HG03097 (cell line): Measurements from ENCODE around the gene FTSJ3.

Experiments used
- ATAC-seq: cut with Tn5 transposase; IDR thresholded peaks from one replicate; pipeline ENCODE4 v1.9.1; 2021; ENCODE audit not compliant: unreplicated experiment, low FRiP score

Gene FTSJ3

DNA sequence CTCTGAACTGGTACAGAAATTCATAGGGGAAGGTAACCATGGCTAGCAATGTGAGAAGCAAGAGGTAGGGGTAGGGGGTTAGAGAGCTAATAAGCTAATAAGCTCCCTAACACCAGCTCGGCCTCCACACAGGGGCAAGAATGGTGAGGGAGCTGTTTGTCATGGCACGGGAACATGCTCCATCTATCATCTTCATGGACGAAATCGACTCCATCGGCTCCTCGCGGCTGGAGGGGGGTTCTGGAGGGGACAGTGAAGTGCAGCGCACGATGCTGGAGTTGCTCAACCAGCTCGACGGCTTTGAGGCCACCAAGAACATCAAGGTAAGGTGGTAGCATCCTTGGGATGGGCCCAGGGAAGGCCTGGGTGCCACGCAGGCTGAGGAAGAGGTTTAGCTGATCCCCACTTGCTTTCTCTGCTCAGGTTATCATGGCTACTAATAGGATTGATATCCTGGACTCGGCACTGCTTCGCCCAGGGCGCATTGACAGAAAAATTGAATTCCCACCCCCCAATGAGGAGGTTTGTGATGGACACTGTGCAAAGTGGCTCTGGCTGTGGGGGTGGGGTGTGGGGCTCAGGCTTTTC lies 3.5 kb upstream of the FTSJ3 start:
- no peak for ATAC-seq

DNA sequence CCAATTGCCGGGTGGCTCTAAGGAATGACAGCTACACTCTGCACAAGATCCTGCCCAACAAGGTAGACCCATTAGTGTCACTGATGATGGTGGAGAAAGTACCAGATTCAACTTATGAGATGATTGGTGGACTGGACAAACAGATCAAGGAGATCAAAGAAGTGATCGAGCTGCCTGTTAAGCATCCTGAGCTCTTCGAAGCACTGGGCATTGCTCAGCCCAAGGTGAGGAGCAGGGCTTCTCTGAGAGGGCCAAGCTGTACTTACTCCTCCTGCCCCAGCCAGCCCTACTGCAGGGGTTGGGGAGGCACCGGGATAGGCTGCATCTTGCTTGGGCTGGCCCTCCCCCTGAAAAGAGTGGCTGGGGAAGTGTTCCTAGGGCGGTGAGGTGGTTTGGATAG lies 2.8 kb upstream of the FTSJ3 start:
- no peak for ATAC-seq

DNA sequence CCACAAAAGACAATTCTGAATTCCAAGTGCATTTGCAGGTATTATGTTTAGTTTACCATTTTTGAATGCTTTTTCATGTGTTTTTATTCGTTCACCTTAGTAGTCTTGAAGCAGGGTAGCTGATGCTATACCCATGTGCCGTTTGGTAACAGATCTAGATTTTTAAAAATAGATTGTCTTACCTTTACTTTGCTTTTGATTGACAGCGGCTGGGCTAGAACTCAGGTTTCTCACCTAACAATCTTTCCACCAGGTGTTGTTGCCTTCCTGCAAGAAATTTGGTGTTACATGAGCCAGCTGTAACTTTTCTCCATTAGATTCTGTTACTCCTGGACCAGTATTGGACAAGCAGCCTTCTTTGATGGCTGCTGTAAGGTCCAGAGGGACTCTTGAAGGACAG lies 1.5 kb upstream of the FTSJ3 start:
- no peak for ATAC-seq

DNA sequence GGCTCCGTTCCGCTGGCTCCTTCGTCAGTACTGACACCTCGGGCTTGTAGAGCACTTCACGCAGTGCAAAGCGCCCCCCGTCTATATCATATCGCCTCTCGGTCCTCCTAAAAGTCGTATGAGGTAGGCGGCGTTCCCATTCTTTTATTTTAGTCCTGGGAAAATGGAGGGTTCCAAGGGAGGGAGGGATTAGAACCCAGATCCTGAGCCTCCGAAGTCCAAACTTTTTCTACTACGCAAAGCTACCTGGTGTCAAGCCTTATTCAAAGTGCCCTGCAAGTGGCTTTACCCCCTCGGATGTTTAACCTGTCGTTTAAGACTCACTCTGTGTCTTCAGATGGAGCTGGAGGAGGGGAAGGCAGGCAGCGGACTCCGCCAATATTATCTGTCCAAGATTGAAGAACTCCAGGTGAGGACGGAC lies 348 bp upstream of the FTSJ3 start:
- no peak for ATAC-seq

DNA sequence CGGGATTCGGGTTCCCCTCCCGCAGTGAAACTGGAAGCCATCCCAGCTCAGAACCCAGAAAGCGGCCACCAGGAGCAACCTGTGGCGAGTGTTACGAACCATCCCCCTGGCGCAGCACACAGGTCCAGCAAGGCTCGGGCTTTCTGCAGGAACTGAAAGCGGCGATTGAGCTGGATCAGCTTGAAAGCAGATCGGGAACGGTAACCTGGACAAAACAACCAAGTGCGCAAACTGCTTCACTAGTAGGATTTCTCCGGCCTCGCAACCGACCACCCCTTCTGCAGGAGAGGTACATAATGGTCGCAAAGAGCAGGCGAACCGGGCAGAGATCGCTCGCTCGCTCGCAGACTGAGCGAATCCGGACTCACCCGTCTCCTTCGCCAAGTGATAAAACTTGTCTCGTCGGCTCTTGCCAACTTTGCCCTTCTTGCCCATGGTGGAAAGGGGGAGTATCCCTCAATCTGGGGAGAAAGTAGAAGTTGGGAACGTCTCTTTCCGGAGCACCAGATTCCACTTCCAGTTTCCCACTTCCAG lies 928 bp downstream of the FTSJ3 start:
- ATAC-seq, result peak; percentile 2

DNA sequence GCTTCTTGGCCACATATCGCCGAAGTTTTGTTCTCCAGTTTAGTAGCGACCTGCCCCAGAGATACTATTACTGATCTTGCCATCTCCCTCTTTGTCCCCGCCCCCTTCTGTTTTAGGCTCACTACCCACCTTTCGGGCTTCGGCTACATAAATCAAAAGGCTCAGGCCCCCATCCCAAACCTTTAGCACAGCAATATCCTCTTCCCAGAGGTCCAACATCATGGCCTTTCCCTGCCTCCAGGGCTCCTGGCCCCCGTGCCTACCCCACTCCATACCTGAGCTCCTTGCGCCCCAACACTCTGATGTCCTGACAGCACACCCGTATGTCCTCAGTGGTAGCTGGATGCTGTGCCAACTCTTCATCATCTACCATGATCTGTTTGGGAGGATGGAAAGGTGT lies 3.1 kb downstream of the FTSJ3 start:
- no peak for ATAC-seq

DNA sequence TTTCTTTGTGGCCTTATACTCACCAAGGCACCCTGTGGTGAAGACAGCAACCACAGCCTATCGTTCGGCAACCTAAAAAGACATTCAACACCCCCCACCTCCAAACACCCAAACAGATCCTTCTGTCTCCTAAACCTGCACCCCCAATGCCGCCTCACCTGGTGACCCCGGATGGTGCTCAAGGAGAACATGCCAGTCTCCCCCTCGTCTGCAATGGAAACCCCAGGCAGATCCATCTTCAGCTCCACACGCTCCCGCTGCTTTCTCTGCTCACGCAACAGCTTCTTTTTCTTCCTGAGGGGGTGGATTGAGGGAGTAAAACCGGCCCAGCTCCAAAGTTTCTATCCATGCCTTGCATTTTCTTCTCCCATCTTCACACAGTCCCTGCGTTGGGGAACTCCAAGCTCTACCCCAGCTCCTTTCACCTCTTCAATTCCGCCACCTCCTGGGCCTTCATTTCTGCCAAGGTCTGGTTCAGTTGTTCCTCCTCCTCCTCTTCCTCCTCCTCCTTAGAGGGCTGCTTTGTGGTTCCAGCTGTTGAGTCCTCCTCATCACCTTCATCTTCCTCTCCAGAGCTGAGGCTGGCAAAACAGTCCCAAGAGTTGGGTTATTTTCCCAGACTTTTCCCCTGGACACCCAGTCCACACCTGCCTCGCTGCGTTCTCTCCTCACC lies 3.7 kb downstream of the FTSJ3 start:
- ATAC-seq, result no peak

DNA sequence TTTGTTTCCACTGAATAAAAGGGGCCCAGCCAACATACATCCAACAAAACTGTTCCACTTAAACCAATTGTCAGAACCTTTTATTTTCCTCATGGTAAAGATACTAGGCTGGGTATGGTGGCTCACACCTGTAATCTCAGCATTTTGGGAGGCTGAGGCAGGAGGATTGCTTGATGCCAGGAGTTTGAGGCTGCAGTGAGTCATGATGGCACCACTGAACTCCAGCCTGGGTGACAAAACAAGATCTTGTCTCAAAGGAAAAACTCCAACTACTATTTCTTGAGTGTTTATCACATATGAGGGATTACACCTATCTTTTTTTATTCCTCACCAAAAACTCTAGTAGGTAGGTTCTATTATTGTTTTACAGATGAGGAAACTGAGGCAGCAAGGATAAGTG lies 4.9 kb downstream of the FTSJ3 start:
- no peak for ATAC-seq

DNA sequence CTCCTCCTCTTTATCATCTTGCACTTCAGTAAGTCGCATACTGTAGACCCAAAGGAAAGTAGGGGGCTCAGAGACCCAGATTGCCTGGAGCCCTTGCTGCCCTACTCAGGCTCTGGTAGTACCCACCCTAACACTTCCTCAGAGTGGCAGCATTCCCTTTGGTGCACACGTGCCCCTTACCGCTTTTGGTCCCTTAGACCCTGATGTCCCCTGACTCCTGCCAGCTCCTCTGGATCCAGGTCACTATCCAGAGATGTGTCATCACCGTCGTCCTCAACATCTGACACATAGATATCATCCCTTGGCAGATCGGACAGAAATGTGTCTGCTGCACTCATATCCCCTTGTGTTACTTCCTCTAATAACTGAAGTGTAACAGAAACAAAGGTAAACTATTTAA lies 5.7 kb downstream of the FTSJ3 start:
- ATAC-seq, result no peak

DNA sequence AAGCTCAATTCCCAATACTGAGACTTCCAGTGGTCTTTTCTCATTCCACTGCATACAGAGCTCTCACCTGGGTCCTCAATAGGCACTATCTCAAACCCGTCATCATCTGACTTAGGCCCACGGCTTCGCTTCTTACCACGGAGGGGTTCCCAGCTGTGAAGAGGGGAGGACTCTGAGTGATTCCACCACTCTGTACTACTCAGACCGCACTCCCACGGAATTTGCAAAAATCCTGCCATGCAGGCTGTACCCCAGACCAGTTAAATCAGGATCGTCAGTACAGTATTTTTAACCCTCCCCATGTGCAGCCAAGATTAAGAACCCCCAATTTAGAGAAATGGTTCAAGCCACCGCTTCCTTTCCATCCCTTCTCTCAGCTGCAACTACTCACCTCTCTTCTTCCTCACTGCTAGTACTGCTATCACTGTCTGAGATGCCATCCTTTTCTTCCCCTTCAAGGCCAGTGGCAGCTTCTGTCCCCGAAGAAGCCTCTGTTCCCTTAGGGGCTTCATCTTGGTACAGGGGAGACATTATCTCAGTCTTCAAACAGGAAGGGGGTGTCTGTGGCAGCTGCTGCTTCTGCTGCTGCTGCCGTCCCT lies 6.4 kb downstream of the FTSJ3 start:
- no peak for ATAC-seq

DNA sequence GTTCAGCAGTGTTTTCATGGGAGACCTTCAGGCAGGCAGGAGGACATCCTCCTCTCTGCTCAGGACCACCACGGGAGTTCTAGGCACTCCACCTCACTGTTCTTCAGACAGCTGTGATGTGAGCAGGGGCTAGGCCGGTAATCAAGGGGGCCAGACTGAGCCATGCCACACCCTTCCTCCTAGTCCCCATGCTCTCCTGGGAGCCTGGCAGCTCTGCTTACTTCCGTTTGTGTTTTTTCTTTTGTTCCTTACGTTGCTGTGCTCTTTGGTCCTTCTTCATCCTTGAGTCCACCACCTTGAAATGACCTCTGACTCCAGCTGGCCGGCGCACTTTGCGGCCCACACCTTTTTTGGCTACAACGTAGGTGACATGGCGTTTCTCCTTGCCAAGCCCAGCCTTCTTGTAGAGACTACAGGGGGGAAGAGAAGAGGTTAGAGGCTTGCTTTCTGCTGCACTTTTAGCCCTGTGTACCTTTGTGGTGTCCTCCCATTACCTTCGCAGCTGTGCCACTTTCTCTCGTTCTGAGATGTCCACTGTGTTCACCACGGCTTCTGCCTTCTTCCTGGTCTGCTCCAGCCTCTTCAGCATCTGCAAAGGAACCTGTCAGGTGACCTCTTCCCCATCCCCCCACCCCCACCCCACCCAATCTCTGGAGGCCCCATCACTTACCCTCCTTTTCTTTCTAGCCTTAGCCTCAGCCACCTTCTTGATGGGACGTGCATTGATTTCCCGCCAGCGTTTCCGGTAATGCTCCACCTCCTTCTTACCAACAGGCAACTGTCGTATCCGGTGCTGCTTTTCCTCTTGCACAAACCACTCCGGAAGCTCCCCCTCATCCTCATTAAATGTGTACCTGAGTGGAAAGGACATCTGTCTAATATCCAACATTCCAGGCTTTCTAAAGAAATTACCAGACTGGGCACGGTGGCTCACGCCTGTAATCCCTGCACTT lies 7.6 kb downstream of the FTSJ3 start:
- no peak for ATAC-seq

DNA sequence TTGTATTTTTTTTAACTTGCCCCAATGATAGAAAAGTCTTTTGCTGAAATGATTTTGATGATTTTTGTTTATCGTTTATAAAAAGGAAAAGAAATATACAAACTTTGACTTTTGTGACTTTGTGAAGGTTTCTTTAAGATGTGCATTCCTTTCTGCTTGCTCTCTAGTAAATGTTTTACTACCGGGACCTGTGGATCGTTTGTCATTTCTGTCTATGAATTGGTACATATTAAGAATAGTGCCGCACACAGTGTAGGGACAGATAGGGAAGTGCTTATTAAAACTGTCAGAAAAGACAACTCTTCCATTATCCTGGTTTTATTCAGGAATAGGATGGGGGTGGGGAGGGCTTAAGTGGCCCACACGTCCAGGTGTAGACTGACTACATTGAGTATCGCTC lies 8.3 kb downstream of the FTSJ3 start:
- ATAC-seq, result no peak

DNA sequence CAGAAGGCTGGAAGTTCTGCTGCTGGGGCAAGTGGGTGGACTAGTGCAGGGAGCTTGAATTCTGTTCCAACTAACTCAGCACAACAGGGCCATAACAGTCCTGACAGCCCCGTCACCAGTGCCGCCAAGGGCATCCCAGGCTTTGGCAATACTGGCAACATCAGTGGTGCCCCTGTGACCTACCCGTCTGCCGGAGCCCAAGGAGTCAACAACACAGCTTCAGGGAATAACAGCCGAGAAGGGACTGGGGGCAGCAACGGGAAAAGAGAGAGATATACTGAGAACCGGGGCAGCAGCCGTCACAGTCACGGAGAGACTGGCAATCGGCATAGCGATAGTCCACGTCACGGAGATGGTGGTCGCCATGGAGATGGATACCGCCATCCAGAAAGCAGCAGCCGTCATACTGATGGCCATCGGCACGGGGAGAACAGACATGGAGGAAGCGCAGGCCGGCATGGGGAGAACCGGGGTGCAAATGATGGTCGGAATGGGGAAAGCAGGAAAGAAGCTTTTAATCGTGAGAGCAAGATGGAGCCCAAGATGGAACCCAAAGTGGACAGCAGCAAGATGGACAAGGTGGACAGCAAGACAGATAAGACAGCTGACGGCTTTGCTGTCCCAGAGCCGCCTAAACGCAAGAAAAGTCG lies 9.6 kb downstream of the FTSJ3 start:
- ATAC-seq, result no peak

DNA sequence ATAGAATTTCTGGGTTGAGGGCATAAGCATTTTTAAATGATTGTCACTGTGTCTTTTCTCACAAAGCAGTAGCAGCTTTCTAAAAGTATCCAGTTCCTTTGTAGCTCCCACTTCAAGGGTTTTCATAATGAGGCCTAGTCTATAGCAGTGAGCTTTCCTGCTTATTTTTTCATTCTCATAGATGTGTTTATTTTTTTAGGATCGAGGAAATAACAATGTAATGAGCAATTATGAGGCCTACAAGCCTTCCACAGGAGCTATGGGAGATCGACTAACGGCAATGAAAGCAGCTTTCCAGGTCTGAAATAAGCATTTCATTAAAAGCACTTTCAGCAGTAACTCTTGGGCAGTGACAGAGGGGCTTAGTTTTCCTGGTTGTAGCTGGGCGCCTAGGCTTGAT lies 10.8 kb downstream of the FTSJ3 start:
- ATAC-seq, result no peak

DNA sequence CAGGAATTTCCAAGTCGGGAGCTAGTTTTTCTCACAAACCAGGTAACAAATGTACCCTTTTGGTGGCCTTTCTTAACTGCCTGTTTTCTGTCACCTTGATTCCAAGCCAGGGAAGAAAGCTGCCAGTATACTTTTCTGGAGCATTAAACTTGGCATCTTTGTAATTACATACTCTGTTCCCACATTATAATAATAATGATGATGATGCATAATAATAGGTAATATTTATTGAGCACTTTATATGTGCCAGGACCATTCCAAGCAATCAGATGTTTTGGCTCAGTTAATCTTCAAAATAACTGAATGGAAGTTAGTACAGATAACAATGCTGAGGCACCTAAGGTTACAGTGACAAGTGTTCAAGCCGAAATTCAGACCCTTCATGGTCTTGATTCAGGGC lies 11.3 kb downstream of the FTSJ3 start:
- ATAC-seq, result no peak

DNA sequence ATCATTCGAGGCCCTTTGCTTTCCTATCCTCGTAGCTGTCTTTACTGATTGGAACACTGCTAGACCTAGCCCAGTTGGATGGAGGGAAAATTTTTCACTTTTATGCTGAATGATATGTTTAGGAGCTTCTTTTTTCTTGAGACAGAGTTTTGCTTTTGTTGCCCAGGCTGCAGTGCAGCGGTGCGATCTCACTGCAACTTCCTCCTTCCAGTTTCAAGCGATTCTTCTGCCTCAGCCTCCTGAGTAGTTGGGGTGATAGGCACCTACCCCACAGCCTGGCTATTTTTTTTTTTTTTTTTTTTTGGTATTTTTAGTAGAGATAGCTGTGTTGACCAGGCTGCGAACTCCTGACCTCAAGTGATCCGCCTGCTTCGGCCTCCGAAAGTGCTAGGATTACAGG lies 17.5 kb downstream of the FTSJ3 start:
- no peak for ATAC-seq

DNA sequence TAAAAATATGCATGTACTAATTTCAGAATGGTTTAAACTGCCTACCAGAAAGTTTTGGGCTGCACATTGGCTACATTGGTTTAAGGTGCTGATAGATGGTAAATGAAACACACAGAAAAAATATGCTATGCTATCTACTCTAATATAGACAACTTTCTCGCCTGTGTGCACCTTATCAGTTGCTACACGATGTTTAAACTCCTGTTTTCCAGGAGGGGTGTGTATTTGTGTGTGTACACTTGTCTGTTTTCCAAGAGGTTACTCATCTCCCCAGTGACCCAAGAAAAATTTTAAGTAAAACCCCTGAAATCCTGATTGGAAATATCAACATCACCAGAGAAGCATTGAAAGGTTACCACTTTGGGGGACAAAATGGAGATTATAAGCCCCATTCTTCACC lies 21.9 kb downstream of the FTSJ3 start:
- ATAC-seq, result no peak

DNA sequence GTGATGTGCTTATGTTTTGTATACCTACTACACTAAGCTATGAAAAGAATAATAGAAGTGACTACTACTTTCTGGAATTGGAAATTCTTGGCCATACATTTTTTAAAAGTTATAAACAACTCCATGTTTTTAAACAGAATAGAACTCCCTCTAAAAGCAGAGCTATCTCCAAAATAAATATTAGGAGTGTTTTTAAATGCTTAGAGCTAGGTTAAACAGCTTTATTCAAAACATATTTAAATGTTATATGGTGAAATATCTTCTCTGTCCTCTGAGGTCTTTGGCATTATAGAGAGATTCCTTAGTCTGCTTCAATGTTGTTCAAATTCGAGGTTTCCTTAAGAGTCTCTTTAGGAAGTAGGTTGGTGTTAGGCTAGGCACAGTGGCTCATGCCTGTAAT lies 23.1 kb downstream of the FTSJ3 start:
- no peak for ATAC-seq

DNA sequence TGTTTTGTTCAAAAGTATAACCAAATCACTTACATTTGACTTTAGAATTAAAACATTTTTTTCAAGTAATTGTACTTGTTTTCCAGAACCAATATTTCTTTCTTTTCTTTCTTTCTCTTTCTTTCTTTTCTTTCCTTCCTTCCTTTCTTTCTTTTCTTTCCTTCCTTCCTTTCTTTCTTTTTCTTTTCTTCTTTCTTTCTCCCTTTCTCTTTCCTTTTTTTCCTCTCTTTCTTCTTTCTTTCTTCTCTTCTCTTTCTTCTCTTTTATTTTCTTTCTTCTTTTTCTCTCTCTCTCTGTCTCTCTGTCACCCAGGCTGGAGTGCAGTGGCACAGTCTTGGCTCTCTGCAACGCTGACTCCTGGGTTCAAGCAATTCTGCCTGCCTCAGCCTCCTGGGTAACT lies 26.7 kb downstream of the FTSJ3 start:
- no peak for ATAC-seq

DNA sequence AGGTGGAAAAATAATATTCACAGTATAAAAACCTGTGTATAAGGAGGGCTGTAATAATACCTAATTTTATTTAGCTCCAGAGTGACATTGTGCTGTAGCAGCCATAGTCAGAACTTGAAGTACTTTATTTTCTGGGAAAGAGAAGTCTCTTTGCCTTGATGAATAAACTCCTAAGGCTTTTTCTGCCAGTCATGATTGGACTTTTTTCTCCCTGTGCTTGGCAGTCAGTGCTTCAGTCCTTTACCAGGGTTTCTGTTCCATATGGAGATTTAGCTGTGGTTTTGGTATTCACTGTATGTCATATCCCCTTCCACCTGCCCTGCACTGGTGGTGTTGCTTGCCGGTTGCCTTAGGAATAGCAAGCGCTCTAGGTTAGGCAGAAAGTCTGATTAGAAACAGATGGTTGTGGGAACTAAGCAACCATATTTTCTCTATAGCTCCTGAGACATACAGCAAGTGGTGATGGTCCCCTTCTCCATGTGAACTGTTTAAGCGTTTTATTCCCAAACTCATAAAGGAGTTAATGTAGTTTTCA lies 28.8 kb downstream of the FTSJ3 start:
- ATAC-seq, result no peak
